ENCODE measurements around the gene RCC2.
"Not testable (repeated sequence)": the region's sequence is repeated elsewhere in the genome, so short reads cannot be mapped to it uniquely, and the experiment has no call there.

RCC2 gene

DNA sequence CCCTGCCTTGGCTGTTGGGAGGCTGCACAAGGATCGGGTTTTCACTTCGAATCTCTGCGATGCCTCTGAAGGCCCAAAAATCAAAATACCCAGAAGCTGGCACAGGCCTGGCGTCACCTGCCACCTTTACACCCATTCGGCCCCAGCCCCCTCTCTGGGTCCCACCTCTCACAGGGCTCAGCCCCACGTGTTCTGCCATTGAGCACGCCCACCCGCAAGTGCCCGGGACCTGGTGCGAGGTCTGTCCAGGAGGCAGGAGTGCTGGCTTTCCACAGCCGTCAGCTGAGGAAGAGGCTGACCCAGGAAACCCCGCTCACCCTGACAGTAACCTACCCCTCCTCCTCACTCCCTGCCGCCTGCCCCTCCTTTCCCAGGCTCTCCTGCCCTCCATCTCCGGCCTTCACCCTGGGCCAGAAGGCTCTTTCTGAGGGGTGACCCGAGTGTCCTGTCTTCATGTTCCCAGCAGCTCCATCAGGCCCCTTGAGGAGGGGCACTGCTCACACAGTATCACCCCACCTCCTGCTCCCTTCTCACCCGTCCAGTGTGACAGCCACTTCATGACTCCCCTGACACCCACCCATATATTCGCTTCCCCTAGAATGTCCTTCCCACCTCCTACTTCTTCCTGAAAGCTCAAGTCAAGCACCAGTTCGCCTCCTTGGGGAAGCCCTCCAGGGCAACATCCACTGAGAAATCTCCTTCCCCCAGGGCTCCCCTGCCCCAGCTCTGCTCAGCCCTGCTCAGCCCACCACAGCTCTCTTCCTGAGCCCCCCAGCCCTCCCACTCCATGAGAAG is 13.5 kb downstream of the RCC2 start:
- Histone ChIP-seq H3K27me3 (ENCODE audit: insufficient read depth, low read length) (no peaks in the 10 kb centered on the region), H3K36me3 (ENCODE audit: insufficient read depth, low read length) (peaks cover 84% of the 10 kb centered on the region), H3K4me3 (ENCODE audit: low read length) (no peak overlapping the region), H3K9me3 (ENCODE audit: low read length) (no peaks in the 10 kb centered on the region), H3K4me1 (ENCODE audit: insufficient read depth, low read length) (no peaks in the 10 kb centered on the region), H2AFZ (ENCODE audit: low read depth, low read length) (no peak overlapping the region)

DNA sequence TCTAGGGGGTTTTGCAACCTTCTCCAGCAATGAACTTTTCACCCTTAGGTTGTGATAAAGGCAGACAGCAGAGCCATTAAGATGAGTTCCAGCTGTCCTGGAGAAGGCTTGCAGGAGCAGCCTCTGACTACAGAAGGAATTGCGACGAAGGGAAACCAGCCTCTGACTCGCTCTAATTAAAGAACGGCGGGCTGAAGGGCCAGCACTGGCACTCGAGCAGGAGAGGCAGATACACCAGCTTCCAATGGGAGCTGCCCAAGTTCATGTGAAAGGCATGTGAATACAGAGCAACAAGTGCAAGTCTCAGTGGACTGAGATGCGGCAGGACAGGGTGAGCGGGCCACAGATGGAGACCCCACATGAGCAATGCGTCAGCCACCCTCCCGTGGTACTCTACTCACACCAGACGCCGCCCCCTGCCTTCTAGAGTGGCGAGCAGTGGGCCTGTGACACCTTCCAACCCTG is 15.7 kb downstream of the RCC2 start:
- no peaks in the 10 kb centered on the region for H3K4me1 ChIP-seq (ENCODE audit: insufficient read depth, low read length)
- H2AFZ ChIP-seq (ENCODE audit: low read depth, low read length), result no peak overlapping the region
- H3K9me3 ChIP-seq (ENCODE audit: low read length), result no peaks in the 10 kb centered on the region
- H3K27me3 ChIP-seq (ENCODE audit: insufficient read depth, low read length), result no peaks in the 10 kb centered on the region
- H3K4me3 ChIP-seq (ENCODE audit: low read length), result no peak overlapping the region
- H3K36me3 ChIP-seq (ENCODE audit: insufficient read depth, low read length), result peaks cover 89% of the 10 kb centered on the region

DNA sequence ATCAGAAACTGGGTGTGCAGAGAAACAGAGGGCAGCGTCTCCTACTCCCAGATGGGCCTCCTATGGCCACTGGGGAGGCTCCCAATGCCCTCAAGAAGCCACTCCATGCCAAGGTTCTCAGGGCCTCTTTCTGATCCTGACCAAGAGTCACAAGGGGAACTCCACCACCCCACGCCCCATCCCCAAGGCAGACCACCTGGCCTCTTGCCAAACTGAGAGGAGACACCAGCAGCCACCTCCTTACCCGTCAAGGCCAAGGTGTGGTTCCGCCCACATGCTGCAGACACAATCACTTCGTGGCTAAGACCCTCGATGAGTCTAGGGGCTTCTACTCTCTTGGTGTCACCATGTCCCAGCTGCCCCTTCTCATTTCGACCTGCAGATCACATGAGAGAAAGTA is 17.0 kb downstream of the RCC2 start:
- no peak overlapping the region for H2AFZ ChIP-seq (ENCODE audit: low read depth, low read length)
- no peaks in the 10 kb centered on the region for H3K27me3 ChIP-seq (ENCODE audit: insufficient read depth, low read length)
- peaks cover 85% of the 10 kb centered on the region for H3K36me3 ChIP-seq (ENCODE audit: insufficient read depth, low read length)
- no peak overlapping the region for H3K4me3 ChIP-seq (ENCODE audit: low read length)
- H3K4me1 ChIP-seq (ENCODE audit: insufficient read depth, low read length), result no peaks in the 10 kb centered on the region
- no peaks in the 10 kb centered on the region for H3K9me3 ChIP-seq (ENCODE audit: low read length)

DNA sequence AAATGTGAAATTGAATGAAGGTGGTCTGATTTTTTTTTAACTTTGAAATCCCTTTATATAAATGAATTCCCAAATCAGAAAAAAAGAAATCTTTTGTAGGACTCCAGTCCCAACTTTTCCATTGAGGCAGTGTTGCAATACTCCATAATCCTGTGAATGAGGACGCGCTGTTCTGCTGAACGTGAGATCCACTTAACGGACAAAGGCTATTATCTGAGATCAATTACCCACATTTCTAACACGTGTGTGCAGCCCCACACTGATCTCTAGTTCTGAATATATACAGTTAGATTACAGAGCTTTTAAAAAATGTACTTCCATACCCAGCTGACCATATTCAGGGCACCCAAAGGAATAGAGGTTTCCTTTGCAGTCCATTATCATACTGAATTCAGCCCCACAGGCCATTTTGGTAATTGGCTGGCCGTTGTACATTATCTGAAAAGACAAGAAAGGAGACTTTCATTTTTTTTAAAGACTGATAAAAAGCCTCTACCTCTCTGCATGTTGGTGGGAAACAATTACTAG is 19.0 kb downstream of the RCC2 start:
- H3K4me3 ChIP-seq (ENCODE audit: low read length), result no peak overlapping the region
- no peaks in the 10 kb centered on the region for H3K27me3 ChIP-seq (ENCODE audit: insufficient read depth, low read length)
- H2AFZ ChIP-seq (ENCODE audit: low read depth, low read length), result no peak overlapping the region
- H3K9me3 ChIP-seq (ENCODE audit: low read length), result no peaks in the 10 kb centered on the region
- H3K36me3 ChIP-seq (ENCODE audit: insufficient read depth, low read length), result peaks cover 82% of the 10 kb centered on the region
- no peaks in the 10 kb centered on the region for H3K4me1 ChIP-seq (ENCODE audit: insufficient read depth, low read length)

DNA sequence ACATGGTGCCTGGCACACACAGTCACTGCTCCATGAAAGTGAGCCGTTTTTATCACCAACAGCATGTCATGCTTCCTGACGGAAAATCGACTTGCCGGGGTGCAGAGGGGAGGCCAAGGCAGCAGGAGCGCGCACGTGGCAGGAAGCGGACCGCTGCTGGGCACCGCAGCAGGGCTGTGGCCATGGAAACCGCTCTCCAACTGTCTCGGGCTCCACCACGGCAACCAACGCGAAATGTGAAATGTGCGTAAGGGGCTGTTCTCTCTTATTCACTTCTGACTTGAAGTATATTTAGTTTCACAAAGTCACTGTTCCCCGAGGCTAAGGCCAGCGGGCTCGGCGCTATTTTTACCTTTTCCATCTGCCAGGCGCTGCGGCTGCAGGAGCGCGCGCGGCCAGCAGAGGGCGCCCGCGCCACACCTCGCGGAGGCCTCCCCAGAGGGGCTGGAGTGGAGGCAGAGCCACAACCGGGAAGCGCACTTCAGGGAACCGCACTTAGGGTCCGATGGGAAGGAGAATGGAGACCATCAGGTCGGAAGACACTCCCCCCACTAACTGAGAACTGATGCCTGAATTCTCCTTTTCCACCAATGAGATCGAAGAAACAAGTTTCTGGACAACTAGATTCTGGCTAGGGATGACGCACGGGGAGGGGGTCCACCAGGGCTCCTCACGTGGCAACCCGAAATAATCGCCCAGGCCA is 19.7 kb downstream of the RCC2 start:
- H3K27me3 ChIP-seq (ENCODE audit: insufficient read depth, low read length), result no peaks in the 10 kb centered on the region
- no peaks in the 10 kb centered on the region for H3K9me3 ChIP-seq (ENCODE audit: low read length)
- no peak overlapping the region for H3K4me3 ChIP-seq (ENCODE audit: low read length)
- H3K36me3 ChIP-seq (ENCODE audit: insufficient read depth, low read length), result peaks cover 80% of the 10 kb centered on the region
- no peak overlapping the region for H2AFZ ChIP-seq (ENCODE audit: low read depth, low read length)
- no peaks in the 10 kb centered on the region for H3K4me1 ChIP-seq (ENCODE audit: insufficient read depth, low read length)

DNA sequence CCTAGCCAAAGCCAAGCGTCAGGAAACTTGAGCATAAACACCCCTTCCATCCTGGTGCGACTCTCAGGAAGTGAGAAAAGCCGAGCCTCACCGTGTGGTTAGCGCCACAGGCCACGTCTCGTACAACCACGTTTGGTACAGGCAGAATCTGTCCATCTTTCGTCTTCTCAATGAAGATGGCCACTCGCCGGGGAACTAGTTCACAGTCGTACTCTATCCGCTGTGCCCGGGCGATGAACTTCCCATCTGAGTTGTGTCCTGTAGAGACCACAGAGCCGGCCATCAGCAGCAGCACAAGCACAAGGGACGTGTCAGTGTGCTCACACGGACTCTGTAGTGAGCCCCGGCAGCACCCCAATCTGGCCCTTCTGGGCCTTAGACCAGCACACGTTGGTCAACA is 23.1 kb downstream of the RCC2 start:
- H3K4me3 ChIP-seq (ENCODE audit: low read length), result no peak overlapping the region
- H3K36me3 ChIP-seq (ENCODE audit: insufficient read depth, low read length), result peaks cover 83% of the 10 kb centered on the region

DNA sequence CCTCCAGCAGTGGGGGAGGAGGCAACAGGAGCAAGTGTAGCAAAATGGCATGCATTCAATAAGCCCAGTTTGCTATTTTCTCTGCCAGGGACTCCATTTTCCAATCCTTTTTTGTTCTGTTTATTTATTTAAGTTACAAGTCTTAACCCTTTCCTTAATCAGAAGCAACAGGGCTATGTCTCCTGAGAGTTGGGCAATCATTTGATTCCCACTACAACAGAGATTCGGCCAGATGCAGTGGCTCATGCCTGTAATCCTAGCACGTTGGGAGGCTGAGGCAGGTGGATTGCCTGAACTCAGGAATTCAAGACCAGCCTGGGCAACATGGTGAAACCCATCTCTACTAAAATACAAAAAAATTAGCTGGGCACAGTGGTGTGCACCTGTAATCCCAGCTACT is 25.5 kb downstream of the RCC2 start:
- Histone ChIP-seq H3K36me3 (ENCODE audit: insufficient read depth, low read length) (peaks cover 86% of the 10 kb centered on the region), H3K9me3 (ENCODE audit: low read length) (no peaks in the 10 kb centered on the region), H3K4me1 (ENCODE audit: insufficient read depth, low read length) (no peaks in the 10 kb centered on the region), H2AFZ (ENCODE audit: low read depth, low read length) (no peak overlapping the region), H3K4me3 (ENCODE audit: low read length) (no peak overlapping the region), H3K27me3 (ENCODE audit: insufficient read depth, low read length) (no peaks in the 10 kb centered on the region)

More for the DNA sequence above, 23.1 kb downstream of the RCC2 start:
- Histone ChIP-seq H2AFZ (ENCODE audit: low read depth, low read length) (no peak overlapping the region), H3K9me3 (ENCODE audit: low read length) (no peaks in the 10 kb centered on the region), H3K27me3 (ENCODE audit: insufficient read depth, low read length) (no peaks in the 10 kb centered on the region), H3K4me1 (ENCODE audit: insufficient read depth, low read length) (no peaks in the 10 kb centered on the region)

DNA sequence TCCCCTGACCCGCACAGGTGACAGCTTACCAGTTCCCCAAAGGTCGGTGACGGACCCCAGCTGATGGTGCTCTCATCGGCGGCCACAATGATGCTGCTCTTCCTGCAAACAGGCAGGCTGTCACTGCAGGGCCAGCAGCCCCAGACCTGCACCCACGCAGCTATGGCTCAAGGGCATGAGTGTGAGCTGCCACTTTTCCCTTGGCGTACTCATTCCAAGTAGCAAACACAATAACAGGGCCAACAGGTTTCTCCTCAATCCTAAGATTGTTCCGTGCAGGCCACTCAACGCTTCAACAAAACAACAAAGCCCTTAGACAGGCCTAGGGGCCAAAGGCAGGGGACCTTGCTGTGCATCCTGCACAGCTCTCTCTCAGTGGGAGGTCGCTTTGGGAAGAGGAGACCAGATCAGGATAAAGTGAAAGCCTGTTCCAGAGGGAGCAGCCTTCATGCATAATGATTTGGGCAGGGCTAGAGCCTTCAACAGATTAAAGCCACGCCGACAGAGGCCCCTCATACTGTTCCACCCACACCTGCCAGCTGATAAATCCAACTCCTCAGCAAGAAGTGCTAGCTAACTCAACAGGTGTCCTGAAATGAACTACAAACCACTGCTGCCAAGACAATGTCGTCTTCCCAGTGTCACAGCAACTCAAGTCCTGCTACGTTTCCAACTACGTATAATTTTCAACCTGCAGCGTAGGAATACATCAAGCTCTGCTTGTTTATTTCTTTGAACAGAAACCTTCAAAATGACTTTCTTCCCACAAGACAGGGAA is 27.2 kb downstream of the RCC2 start:
- Histone ChIP-seq H3K4me1 (ENCODE audit: insufficient read depth, low read length) (no peaks in the 10 kb centered on the region), H3K27me3 (ENCODE audit: insufficient read depth, low read length) (no peaks in the 10 kb centered on the region), H3K36me3 (ENCODE audit: insufficient read depth, low read length) (peaks cover 85% of the 10 kb centered on the region), H2AFZ (ENCODE audit: low read depth, low read length) (no peak overlapping the region), H3K9me3 (ENCODE audit: low read length) (no peaks in the 10 kb centered on the region), H3K4me3 (ENCODE audit: low read length) (no peak overlapping the region)

DNA sequence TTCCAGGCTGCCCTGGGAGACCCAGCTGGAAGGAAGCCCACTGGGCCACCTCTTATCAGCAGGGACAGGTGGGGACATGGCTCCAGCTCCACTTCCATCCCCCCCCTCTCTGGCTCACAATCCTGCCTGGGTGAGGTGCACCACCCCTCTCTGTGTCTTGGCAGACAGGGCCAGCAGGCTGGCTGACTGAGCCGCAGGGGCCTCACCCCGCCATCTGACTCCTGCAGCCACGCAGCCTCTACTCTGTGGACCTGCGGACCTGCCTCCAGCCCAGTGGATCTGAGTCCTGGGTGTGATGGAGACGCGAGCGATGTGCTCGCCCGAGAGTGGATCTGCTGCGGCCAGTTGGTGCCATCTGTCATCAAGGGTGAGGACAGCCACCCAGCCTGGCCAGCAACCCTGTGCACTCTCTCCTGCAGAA is 30.1 kb downstream of the RCC2 start:
- H3K4me1 ChIP-seq (ENCODE audit: insufficient read depth, low read length), result no peaks in the 10 kb centered on the region
- H3K27me3 ChIP-seq (ENCODE audit: insufficient read depth, low read length), result no peaks in the 10 kb centered on the region
- H3K4me3 ChIP-seq (ENCODE audit: low read length), result no peak overlapping the region
- peaks cover 64% of the 10 kb centered on the region for H3K36me3 ChIP-seq (ENCODE audit: insufficient read depth, low read length)
- no peaks in the 10 kb centered on the region for H3K9me3 ChIP-seq (ENCODE audit: low read length)
- no peak overlapping the region for H2AFZ ChIP-seq (ENCODE audit: low read depth, low read length)

DNA sequence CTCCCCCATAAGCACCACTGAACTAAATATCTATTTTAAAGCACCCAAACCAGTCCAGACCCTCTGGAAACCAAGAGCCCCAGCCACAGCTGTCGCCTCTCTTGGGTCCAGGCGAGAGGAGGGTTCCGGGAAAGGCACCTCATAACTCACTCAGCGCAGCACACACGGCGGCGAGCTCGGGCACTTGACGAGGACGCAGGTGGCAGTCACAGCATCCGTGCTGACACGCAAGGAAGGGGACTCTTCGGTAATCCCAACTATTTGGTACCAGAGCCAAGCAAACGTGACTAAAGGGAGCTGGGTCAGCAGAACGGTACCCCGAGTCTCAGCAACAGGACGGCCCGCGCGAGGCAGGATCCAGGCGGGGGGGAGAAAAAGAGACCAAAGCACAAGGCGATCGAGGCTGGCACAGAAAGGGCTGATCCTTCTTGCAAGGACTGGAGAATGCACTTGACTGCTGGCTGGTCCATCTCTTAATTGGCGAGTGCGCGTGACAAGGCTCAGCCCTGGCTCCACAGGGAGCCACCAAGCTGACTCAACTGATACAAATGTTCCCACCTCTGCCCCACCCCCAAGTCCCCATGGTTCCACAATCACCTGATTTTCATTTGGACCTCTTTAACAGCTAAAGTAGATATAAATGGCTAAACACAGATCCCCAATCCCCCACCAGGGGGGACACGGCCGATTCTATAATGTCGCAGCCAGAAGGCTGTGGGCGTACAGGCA is 31.5 kb downstream of the RCC2 start:
- not testable (repeated sequence) for H3K4me3 ChIP-seq (ENCODE audit: low read length); H3K4me1 ChIP-seq (ENCODE audit: insufficient read depth, low read length); H2AFZ ChIP-seq (ENCODE audit: low read depth, low read length); H3K27me3 ChIP-seq (ENCODE audit: insufficient read depth, low read length); H3K9me3 ChIP-seq (ENCODE audit: low read length)
- peaks cover 50% of the 10 kb centered on the region for H3K36me3 ChIP-seq (ENCODE audit: insufficient read depth, low read length)

DNA sequence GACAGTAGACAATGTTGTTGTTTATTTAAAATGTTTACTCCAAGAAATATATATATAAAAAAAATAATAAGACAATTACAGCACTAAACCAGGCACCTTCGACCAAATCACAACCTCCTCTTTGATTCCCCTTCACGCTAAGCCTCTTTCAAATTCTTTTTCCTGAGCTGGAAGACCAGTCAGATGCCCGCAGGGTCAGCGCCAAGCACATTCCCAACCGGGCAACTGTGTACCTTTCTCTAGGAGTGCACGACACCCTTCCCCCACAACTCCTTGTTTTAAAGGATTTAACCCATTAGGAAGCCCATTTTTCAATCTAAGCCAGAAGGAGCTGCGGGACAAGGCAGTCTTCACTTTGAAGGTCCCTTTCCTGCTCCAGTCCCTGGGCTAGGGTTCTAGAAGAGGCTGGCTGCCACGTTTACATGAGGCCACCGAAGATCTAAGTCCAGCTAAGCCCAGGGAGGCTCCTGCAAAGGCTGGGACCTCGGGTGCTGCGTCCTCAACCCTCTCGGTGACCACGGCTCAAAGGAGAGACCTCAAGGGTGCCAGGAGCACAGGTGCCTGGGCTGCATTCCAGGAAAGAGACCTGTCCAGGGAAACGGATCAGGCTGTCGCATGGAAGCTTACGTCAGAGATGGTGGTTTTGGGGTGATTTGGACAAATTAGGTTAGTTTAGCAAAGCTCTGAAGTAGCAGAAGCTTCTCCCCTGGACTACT is 32.6 kb downstream of the RCC2 start:
- H3K36me3 ChIP-seq (ENCODE audit: insufficient read depth, low read length), result peaks cover 39% of the 10 kb centered on the region
- H2AFZ ChIP-seq (ENCODE audit: low read depth, low read length); H3K4me1 ChIP-seq (ENCODE audit: insufficient read depth, low read length); H3K27me3 ChIP-seq (ENCODE audit: insufficient read depth, low read length); H3K4me3 ChIP-seq (ENCODE audit: low read length); H3K9me3 ChIP-seq (ENCODE audit: low read length): not testable (repeated sequence)
